ENCODE data around the gene LMX1B. TPM values are rescaled to one million over a fixed set of nuclear protein-coding genes. Genes with fewer than 3 reads are reported as not detected.

LMX1B gene
- total RNA-seq, 1 donor from 2014 or later, result 0.14 TPM

GRCh38 chr9:126677188-126678084 lies 63.7 kb downstream of the LMX1B start:
- no peaks in the 10 kb centered on the region for H3K9me3 ChIP-seq
- no peak for DNase-seq
- H3K4me3 ChIP-seq, result no peak overlapping the region
- H3K4me1 ChIP-seq, result no peaks in the 10 kb centered on the region
- H3K36me3 ChIP-seq, result no peaks in the 10 kb centered on the region
- intact Hi-C loops (cut with DNase I), result no loop called here
- H3K27ac ChIP-seq, result no peak overlapping the region
- H3K27me3 ChIP-seq, result peaks cover 69% of the 10 kb centered on the region
- ATAC-seq, result no peak
- no peak for TF ChIP-seq CTCF (IDR thresholded peaks at IDR 0.05)

- Histone ChIP-seq H3K36me3 (no peaks in the 10 kb centered on the region), H3K4me1 (no peaks in the 10 kb centered on the region), H3K4me3 (no peak overlapping the region), H3K27me3 (peaks cover 68% of the 10 kb centered on the region), H3K9me3 (no peaks in the 10 kb centered on the region), H3K27ac (no peak overlapping the region)
- no peak for TF ChIP-seq CTCF (IDR thresholded peaks at IDR 0.05)
- intact Hi-C loops (cut with DNase I), result no loop called here
- DNase-seq (no peak), ATAC-seq (no peak)
Observed at GRCh38 chr9:126678989-126679388, 65.3 kb downstream of the LMX1B start.

- DNase-seq, result no peak
- peaks cover 70% of the 10 kb centered on the region for H3K27me3 ChIP-seq
- TF ChIP-seq CTCF (IDR thresholded peaks at IDR 0.05), result no peak
Observed at GRCh38 chr9:126681336-126681735, 67.6 kb downstream of the LMX1B start.

GRCh38 chr9:126682113-126682810 lies 68.5 kb downstream of the LMX1B start:
- H3K36me3 ChIP-seq, result no peaks in the 10 kb centered on the region
- DNase-seq, result no peak
- no peak for TF ChIP-seq CTCF (IDR thresholded peaks at IDR 0.05)
- H3K4me3 ChIP-seq, result no peak overlapping the region
- no peaks in the 10 kb centered on the region for H3K4me1 ChIP-seq
- no peak for ATAC-seq
- no peaks in the 10 kb centered on the region for H3K9me3 ChIP-seq
- peaks cover 68% of the 10 kb centered on the region for H3K27me3 ChIP-seq
- intact Hi-C loops (cut with DNase I), result no loop called here
- H3K27ac ChIP-seq, result no peak overlapping the region

More at GRCh38 chr9:126681336-126681735, 67.6 kb downstream of the LMX1B start:
- ATAC-seq, result no peak
- H3K9me3 ChIP-seq, result no peaks in the 10 kb centered on the region
- H3K4me3 ChIP-seq, result no peak overlapping the region
- H3K36me3 ChIP-seq, result no peaks in the 10 kb centered on the region
- no peak overlapping the region for H3K27ac ChIP-seq
- intact Hi-C loops (cut with DNase I), result no loop called here
- no peaks in the 10 kb centered on the region for H3K4me1 ChIP-seq

- Histone ChIP-seq H3K9me3 (no peaks in the 10 kb centered on the region), H3K4me3 (no peak overlapping the region), H3K27ac (no peak overlapping the region), H3K36me3 (no peaks in the 10 kb centered on the region), H3K4me1 (no peaks in the 10 kb centered on the region), H3K27me3 (peaks cover 67% of the 10 kb centered on the region)
- no peak for TF ChIP-seq CTCF (IDR thresholded peaks at IDR 0.05)
- peak; percentile 34 for ATAC-seq
- no peak for DNase-seq
- intact Hi-C loops (cut with DNase I), result no loop called here
Observed at GRCh38 chr9:126682928-126683697, 69.4 kb downstream of the LMX1B start.

Data from upper lobe of right lung (tissue), 1 donor.